ENCODE measurements around the gene ZNF714. TPM values are rescaled to one million over a fixed set of nuclear protein-coding genes. Genes with fewer than 3 reads are reported as not detected.

ZNF714 gene
- total RNA-seq, 1 experiment from 2014 or later, result 20.0 TPM

GRCh38 chr19:21133633-21134032, 51.6 kb downstream of the ZNF714 start:
- ChIA-PET RAD21 (ENCODE audit: low non-redundant PET in 1 of 2, low total read pairs in 2 of 2, uncharacterized antibody in 2 of 2, unreplicated experiment in 2 of 2) (no interaction called here), POLR2A (no interaction called here), CTCF (no interaction called here)
- no peaks in the 10 kb centered on the region for H3K36me3 ChIP-seq (ENCODE audit: control insufficient read depth in 1 of 2, insufficient read depth in 2 of 2, low read length in 2 of 2)
- H3K4me3 ChIP-seq (replicated peaks in 1 of 2; ENCODE audit: low read depth in 1 of 2, low read length in 2 of 2), result no peak overlapping the region
- no peaks in the 10 kb centered on the region for H3K27me3 ChIP-seq (ENCODE audit: insufficient read depth, low read length)
- H3K4me2 ChIP-seq (ENCODE audit: low read length), result no peak overlapping the region
- H3K4me1 ChIP-seq (ENCODE audit: control insufficient read depth in 1 of 2, insufficient read depth in 2 of 2, low read length in 2 of 2), result no peaks in the 10 kb centered on the region
- H3K79me2 ChIP-seq (ENCODE audit: insufficient read depth, low read length), result no peaks in the 10 kb centered on the region
- no peak overlapping the region for H3K27ac ChIP-seq (ENCODE audit: low read depth, low read length)
- no TSS peak for BruUV-seq (replicated peaks)
- no peaks in the 10 kb centered on the region for H3K9me2 ChIP-seq (ENCODE audit: insufficient read depth)
- intact Hi-C loops (cut with micrococcal nuclease), result no loop called here
- DNase-seq (ENCODE audit: low read depth, low spot score) (no peak), ATAC-seq (no peak)
- H4K20me1 ChIP-seq (ENCODE audit: insufficient read depth), result no peaks in the 10 kb centered on the region
- TF ChIP-seq CEBPB (IDR thresholded peaks at IDR 0.05; ENCODE audit: low read depth) (no peak), SIN3A (IDR thresholded peaks at IDR 0.05; ENCODE audit: low read depth) (no peak), TCF7L2 (IDR thresholded peaks at IDR 0.05; ENCODE audit: borderline replicate concordance, extremely low read depth, insufficient read depth, insufficient read length) (no peak), POLR2A (IDR thresholded peaks at IDR 0.05; ENCODE audit: borderline replicate concordance, extremely low read depth, insufficient read depth, insufficient read length) (no peak), POLR2AphosphoS5 (IDR thresholded peaks at IDR 0.05; ENCODE audit: low read depth, low read length) (no peak), FOSL1 (IDR thresholded peaks at IDR 0.05; ENCODE audit: low read depth) (no peak), EZH2 (IDR thresholded peaks at IDR 0.05) (no peak), ZFX (IDR thresholded peaks at IDR 0.05) (no peak), ZNF274 (IDR thresholded peaks at IDR 0.05; ENCODE audit: low read depth, low read length) (no peak), MAX (IDR thresholded peaks at IDR 0.05) (no peak), JUND (IDR thresholded peaks at IDR 0.05) (no peak), EGR1 (IDR thresholded peaks at IDR 0.05; ENCODE audit: low read depth) (no peak), REST (IDR thresholded peaks at IDR 0.05; ENCODE audit: low read depth) (no peak), CBX3 (IDR thresholded peaks at IDR 0.05; ENCODE audit: low read depth) (no peak), YY1 (IDR thresholded peaks at IDR 0.05; ENCODE audit: extremely low read depth, insufficient replicate concordance, low read depth, low read length) (no peak), CTCF (IDR thresholded peaks at IDR 0.05 in 2 of 3, conservative IDR thresholded peaks at IDR 0.05 in 1 of 3; ENCODE audit: borderline replicate concordance in 1 of 3, insufficient read depth in 1 of 3, low read depth in 2 of 3, low read length in 2 of 3) (no peak)
- H2AFZ ChIP-seq (ENCODE audit: low read depth, low read length, poor library complexity, severe bottlenecking), result no peak overlapping the region
- no peak overlapping the region for H3K9ac ChIP-seq (ENCODE audit: low read length)
- no peaks in the 10 kb centered on the region for H3K9me3 ChIP-seq (ENCODE audit: control insufficient read depth in 1 of 2, insufficient read depth in 1 of 2, low read depth in 1 of 2, low read length in 2 of 2)

Measured in HCT116 (cell line).